HepG2 (cell line): ENCODE results near the gene CCDC50. TPM values are rescaled to one million over a fixed set of nuclear protein-coding genes. Genes with fewer than 3 reads are reported as not detected.

Source experiments
- ATAC-seq: fragments of 200-7000 bp; cut with Tn5 transposase; 3 replicates; pipeline ENCODE4 v1.9.1; 2020; ENCODE audit warnings: mild to moderate bottlenecking, moderate library complexity
- BruUV-seq: library from RNA; stranded (reverse); fragments of 400-500 nt; replicated peaks from 2 replicates; lab custom pipeline; 2021; lab: Mats Ljungman, UMichigan
- CTCF ChIA-PET: fragments of 300-600 bp; formaldehyde crosslinking; extraction: SDS; loops from one replicate; lab custom pipeline; 2021; ENCODE audit warnings: low total read pairs, inconsistent platforms, low intra/inter-chr PET ratio; lab: Yijun Ruan, JAX
- POLR2A ChIA-PET: fragments of 350-600 bp; sonication (Branson Sonifier 250); formaldehyde crosslinking; loops from one replicate; lab custom pipeline; 2020; ENCODE audit warnings: antibody characterized with exemption, inconsistent platforms; lab: Yijun Ruan, JAX
- DNase-seq: peaks from one replicate; pipeline ENCODE4 v3.0.0-alpha.2; 2015; ENCODE audit warnings: low spot score
- FAIRE-seq: peaks from 3 replicates; lab custom pipeline; 2011; peaks lifted over from hg19 to GRCh38; lab: Jason Lieb, UNC
- H2AFZ ChIP-seq: one replicate; pipeline ENCODE4 v1.6.1; 2011; ENCODE audit warnings: low read length, inconsistent platforms
- H3K27ac ChIP-seq: fragments of 300-600 bp; 3 replicates; pipeline ENCODE4 v1.8.0; 2011; ENCODE audit warnings: mixed run types, mild to moderate bottlenecking, mixed read lengths, low read length, inconsistent platforms; ENCODE audit not compliant: insufficient read depth; ENCODE audit errors: extremely low read length
- H3K27me3 ChIP-seq, 2 experiments: fragments of 200-600 bp in 1 of 2; 2 replicates in 1 of 2; 3 replicates in 1 of 2; pipeline versions ENCODE4 v1.6.0 to v1.8.0; 2011; ENCODE audit warnings: low read length in 2 of 2, mild to moderate bottlenecking in 2 of 2, moderate library complexity in 2 of 2, inconsistent platforms in 1 of 2; ENCODE audit not compliant: insufficient read depth in 2 of 2, control insufficient read depth in 1 of 2
- H3K36me3 ChIP-seq, 2 experiments: fragments of 200-600 bp in 1 of 2; replicated peaks in 1 of 2; 2 replicates in 1 of 2; 3 replicates in 1 of 2; pipeline versions ENCODE4 v1.5.1 to v1.8.0; 2011; ENCODE audit warnings: low read length in 2 of 2, inconsistent platforms in 1 of 2; ENCODE audit not compliant: insufficient read depth in 2 of 2, control insufficient read depth in 1 of 2
- H3K4me1 ChIP-seq: 2 replicates; pipeline ENCODE4 v1.5.1; 2012; ENCODE audit warnings: low read length, inconsistent platforms; ENCODE audit not compliant: insufficient read depth
- H3K4me2 ChIP-seq: 2 replicates; pipeline ENCODE4 v1.6.0; 2011; ENCODE audit warnings: low read depth, low read length, inconsistent platforms
- H3K4me3 ChIP-seq, 3 experiments: fragments of 200-600 bp in 1 of 3; sonication (generic), shearing (Covaris generic) in 1 of 3; replicated peaks in 1 of 3; 2 replicates each; pipeline ENCODE4 v1.5.1; 2011 to 2016; ENCODE audit warnings: low read length in 3 of 3, inconsistent platforms in 2 of 3, low read depth in 2 of 3, mild to moderate bottlenecking in 2 of 3, control low read depth in 1 of 3, mixed read lengths in 1 of 3; ENCODE audit not compliant: insufficient read depth in 1 of 3
- H3K79me2 ChIP-seq: one replicate; pipeline ENCODE4 v1.6.1; 2011; ENCODE audit warnings: low read length, inconsistent platforms; ENCODE audit not compliant: insufficient read depth
- H3K9ac ChIP-seq: 2 replicates; pipeline ENCODE4 v1.6.0; 2011; ENCODE audit warnings: mild to moderate bottlenecking, low read depth, low read length, inconsistent platforms; ENCODE audit not compliant: insufficient read depth
- H3K9me3 ChIP-seq: 2 replicates; pipeline ENCODE4 v1.5.1; 2012; ENCODE audit warnings: mild to moderate bottlenecking, low read length
- H4K20me1 ChIP-seq: 2 replicates; pipeline ENCODE4 v1.6.0; 2011; ENCODE audit warnings: inconsistent platforms, mild to moderate bottlenecking, low read length, moderate library complexity; ENCODE audit not compliant: insufficient read depth
- CBX5 ChIP-seq: sonication (generic); formaldehyde crosslinking; IDR thresholded peaks from 2 replicates; pipeline ENCODE4 v1.4.0; 2020; ENCODE audit warnings: missing genetic modification reagents, borderline replicate concordance
- JUN ChIP-seq: sonication (generic); formaldehyde crosslinking; IDR thresholded peaks from 2 replicates; pipeline ENCODE4 v1.4.0; 2020; ENCODE audit warnings: mild to moderate bottlenecking, missing genetic modification reagents
- MIXL1 ChIP-seq: IDR thresholded peaks from 2 replicates; pipeline ENCODE4 v1.6.1; 2016
- NCOR1 ChIP-seq: fragments of 200-600 bp; sonication (generic); IDR thresholded peaks from 2 replicates; pipeline ENCODE4 v1.7.0; 2017; ENCODE audit warnings: antibody characterized with exemption, low read length, borderline replicate concordance
- RXRB ChIP-seq: IDR thresholded peaks from 2 replicates; pipeline ENCODE4 v1.6.1; 2016; ENCODE audit warnings: borderline replicate concordance, missing genetic modification reagents, missing compliant biosample characterization
- ZNF18 ChIP-seq: sonication (generic); formaldehyde crosslinking; IDR thresholded peaks from 2 replicates; pipeline ENCODE4 v1.8.0; 2022; ENCODE audit warnings: mild to moderate bottlenecking, missing genetic modification reagents; ENCODE audit not compliant: insufficient replicate concordance
- ZNF839 ChIP-seq: sonication (generic); formaldehyde crosslinking; IDR thresholded peaks from 2 replicates; pipeline ENCODE4 v1.4.0; 2020; ENCODE audit warnings: missing genetic modification reagents, mild to moderate bottlenecking, borderline replicate concordance
- WGBS: methylation state at CpG from one replicate; pipeline ENCODE4 v1.1.6; 2017; ENCODE audit warnings: low lambda C conversion rate; 5-methylcytosine and 5-hydroxymethylcytosine counted together
- in situ Hi-C: cut with HindIII; loops from 2 replicates; pipeline ENCODE4 v1.10.0; 2017; ENCODE audit warnings: low pct_unique_long_range_greater_than_20kb; ENCODE audit not compliant: extremely low pct_ligation_motif_present
- intact Hi-C: fragments of 100-400 bp; cut with micrococcal nuclease; formaldehyde crosslinking; loops from one replicate; pipeline ENCODE4 v1.10.0; 2022; ENCODE audit not compliant: unreplicated experiment
- polyA plus RNA-seq, 8 experiments: library from polyadenylated mRNA; depleted of rRNA in 3 of 8; stranded (reverse) in 7 of 8; unstranded in 1 of 8; fragments of >200 nt; fragmentation: Illumina TruSeq in 4 of 8; extraction: Trizol in 4 of 8; gene quantifications; 2 replicates each; pipeline versions ENCODE4 v1.2.1 to v1.2.3, GENCODE V29; 2011 to 2016; ENCODE audit warnings: low read depth in 4 of 8, missing spikeins in 1 of 8, mixed read lengths in 1 of 8; ENCODE audit not compliant: insufficient read depth in 1 of 8
- total RNA-seq, 5 experiments: library from RNA; depleted of rRNA; stranded (reverse); fragments of >200 nt; fragmentation: Illumina TruSeq; extraction: Trizol; gene quantifications; 2 replicates each; pipeline ENCODE4 v1.2.3, GENCODE V29; 2016; ENCODE audit warnings: low read depth in 1 of 5

The CCDC50 gene
- total and polyA plus RNA-seq, 2 of the 13 experiments (the other 11 are each of a cell fraction or from before 2014, with no cell fraction given), result 47.6 to 66.4 TPM

GRCh38 chr3:191378142-191378812 is 49.1 kb downstream of the CCDC50 start:
- no peak overlapping the region for H3K4me2 ChIP-seq
- H3K36me3 ChIP-seq, result peaks cover 12 to 53% of the 10 kb centered on the region in 2 experiments
- DNase-seq, result no peak
- H3K9me3 ChIP-seq, result no peaks in the 10 kb centered on the region
- no peak for FAIRE-seq
- no peak overlapping the region for H3K4me3 ChIP-seq
- CTCF ChIA-PET, result no interaction called here
- no peaks in the 10 kb centered on the region for H3K27me3 ChIP-seq
- 0 out of 2 replicates have a peak, but pooled peaks cover 3% of the 10 kb centered on the region for H4K20me1 ChIP-seq
- no peaks in the 10 kb centered on the region for H3K4me1 ChIP-seq
- no TSS peak for BruUV-seq
- H3K79me2 ChIP-seq, result no peaks in the 10 kb centered on the region
- TF ChIP-seq RXRB (no peak), JUN (CRISPR knock-in tag) (no peak), ZNF839 (CRISPR knock-in tag) (no peak), CBX5 (no peak), MIXL1 (no peak)
- TF ChIP-seq, all 625 proteins: peak for 0
- no peak overlapping the region for H3K9ac ChIP-seq
- in situ Hi-C loops (no loop called here), intact Hi-C loops (no loop called here)
- POLR2A ChIA-PET, result no interaction called here
- no peak overlapping the region for H3K27ac ChIP-seq
- H2AFZ ChIP-seq, result no peak overlapping the region
- no peak for ATAC-seq

GRCh38 chr3:191379446-191379845 is 50.3 kb downstream of the CCDC50 start:
- FAIRE-seq (no peak), ATAC-seq (no peak), DNase-seq (no peak)
- intact Hi-C loops (no loop called here), in situ Hi-C loops (no loop called here)
- Histone ChIP-seq H3K4me3 (no peak overlapping the region), H3K27me3 (no peaks in the 10 kb centered on the region), H3K9ac (no peak overlapping the region), H3K27ac (no peak overlapping the region), H2AFZ (no peak overlapping the region), H3K79me2 (no peaks in the 10 kb centered on the region), H3K4me1 (no peaks in the 10 kb centered on the region), H3K4me2 (no peak overlapping the region), H3K9me3 (no peaks in the 10 kb centered on the region), H3K36me3 (peaks cover 12 to 55% of the 10 kb centered on the region in 2 experiments), H4K20me1 (0 out of 2 replicates have a peak, but pooled peaks cover 3% of the 10 kb centered on the region)
- BruUV-seq, result no TSS peak
- TF ChIP-seq NCOR1 (no peak), MIXL1 (no peak), ZNF18 (CRISPR knock-in tag) (no peak)
- WGBS, result 100% methylated on average over 2 of the region's 2 CpGs
- ChIA-PET POLR2A (no interaction called here), CTCF (no interaction called here)
